Measurements from ENCODE around the gene AQP10.

DNA sequence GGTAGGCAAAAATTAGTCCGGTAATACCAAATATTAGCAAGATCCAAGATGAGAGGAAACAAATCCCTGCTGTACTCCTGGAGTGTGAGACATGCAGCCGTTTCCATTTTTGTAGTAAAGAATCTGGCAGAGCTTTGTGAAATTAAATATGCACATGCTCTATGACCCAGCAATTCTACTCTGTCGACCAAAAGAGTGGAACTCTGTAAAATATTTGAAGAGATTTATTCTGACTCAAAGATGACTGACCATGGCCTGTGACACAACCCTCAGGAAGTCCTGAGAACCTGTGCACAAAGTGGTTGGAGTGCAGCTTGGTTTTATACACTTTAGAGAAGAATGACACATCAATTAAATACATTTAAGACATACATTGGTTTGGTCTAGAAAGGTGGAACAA is 32.2 kb upstream of the AQP10 start:
- TF ChIP-seq, protein P1, sequence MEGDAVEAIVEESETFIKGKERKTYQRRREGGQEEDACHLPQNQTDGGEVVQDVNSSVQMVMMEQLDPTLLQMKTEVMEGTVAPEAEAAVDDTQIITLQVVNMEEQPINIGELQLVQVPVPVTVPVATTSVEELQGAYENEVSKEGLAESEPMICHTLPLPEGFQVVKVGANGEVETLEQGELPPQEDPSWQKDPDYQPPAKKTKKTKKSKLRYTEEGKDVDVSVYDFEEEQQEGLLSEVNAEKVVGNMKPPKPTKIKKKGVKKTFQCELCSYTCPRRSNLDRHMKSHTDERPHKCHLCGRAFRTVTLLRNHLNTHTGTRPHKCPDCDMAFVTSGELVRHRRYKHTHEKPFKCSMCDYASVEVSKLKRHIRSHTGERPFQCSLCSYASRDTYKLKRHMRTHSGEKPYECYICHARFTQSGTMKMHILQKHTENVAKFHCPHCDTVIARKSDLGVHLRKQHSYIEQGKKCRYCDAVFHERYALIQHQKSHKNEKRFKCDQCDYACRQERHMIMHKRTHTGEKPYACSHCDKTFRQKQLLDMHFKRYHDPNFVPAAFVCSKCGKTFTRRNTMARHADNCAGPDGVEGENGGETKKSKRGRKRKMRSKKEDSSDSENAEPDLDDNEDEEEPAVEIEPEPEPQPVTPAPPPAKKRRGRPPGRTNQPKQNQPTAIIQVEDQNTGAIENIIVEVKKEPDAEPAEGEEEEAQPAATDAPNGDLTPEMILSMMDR (IDR thresholded peaks at IDR 0.05; ENCODE audit: borderline replicate concordance, extremely low read depth, low read length, poor library complexity, severe bottlenecking), result no peak
- TF ChIP-seq EZH2 (IDR thresholded peaks at IDR 0.05; ENCODE audit: borderline replicate concordance, low read depth, low read length, severe bottlenecking), result no peak

All from DND-41 (cell line).